HG03108 (cell line): ENCODE results near the gene VASN.

ENCODE experiments used
- ATAC-seq: cut with Tn5 transposase; IDR thresholded peaks from one replicate; pipeline ENCODE4 v1.9.1; 2021; ENCODE audit warnings: moderate library complexity; ENCODE audit not compliant: unreplicated experiment

The VASN gene

GRCh38 chr16:4370570-4371356 is 885 bp upstream of the VASN start:
- ATAC-seq, result no peak

- no peak for ATAC-seq
Measured at GRCh38 chr16:4372001-4372577, 441 bp downstream of the VASN start.

GRCh38 chr16:4372578-4373355 is 1.1 kb downstream of the VASN start:
- no peak for ATAC-seq

- no peak for ATAC-seq
Measured at GRCh38 chr16:4373356-4373908, 1.8 kb downstream of the VASN start.

GRCh38 chr16:4373909-4374742 is 2.5 kb downstream of the VASN start:
- ATAC-seq, result no peak

GRCh38 chr16:4375717-4376116 is 4.1 kb downstream of the VASN start:
- no peak for ATAC-seq

GRCh38 chr16:4376126-4376892 is 4.7 kb downstream of the VASN start:
- ATAC-seq, result no peak

- no peak for ATAC-seq
Measured at GRCh38 chr16:4376893-4377572, 5.4 kb downstream of the VASN start.

- ATAC-seq, result no peak
Measured at GRCh38 chr16:4377573-4378154, 6.0 kb downstream of the VASN start.

GRCh38 chr16:4378161-4378666 is 6.6 kb downstream of the VASN start:
- no peak for ATAC-seq

GRCh38 chr16:4378999-4379690 is 7.5 kb downstream of the VASN start:
- no peak for ATAC-seq

- no peak for ATAC-seq
Measured at GRCh38 chr16:4380119-4381063, 8.7 kb downstream of the VASN start.

- no peak for ATAC-seq
Measured at GRCh38 chr16:4381072-4381934, 9.7 kb downstream of the VASN start.

- ATAC-seq, result no peak
Measured at GRCh38 chr16:4381935-4382794, 10.5 kb downstream of the VASN start.

GRCh38 chr16:4382795-4383357 is 11.2 kb downstream of the VASN start:
- no peak for ATAC-seq
